GM21381 (cell line): ENCODE results near the gene ELL2.
A peak's percentile ranks its signal among the peaks of the same experiment; 100 is the strongest.
"Not testable (repeated sequence)": the region's sequence is repeated elsewhere in the genome, so short reads cannot be mapped to it uniquely, and the experiment has no call there.

Experiments
- ATAC-seq: cut with Tn5 transposase; IDR thresholded peaks from one replicate; pipeline ENCODE4 v1.9.1; 2021; ENCODE audit warnings: mild to moderate bottlenecking, moderate library complexity; ENCODE audit not compliant: unreplicated experiment

Gene ELL2

GRCh38 chr5:95862671-95863382 lies 98.8 kb downstream of the ELL2 start:
- ATAC-seq = no peak

DNA sequence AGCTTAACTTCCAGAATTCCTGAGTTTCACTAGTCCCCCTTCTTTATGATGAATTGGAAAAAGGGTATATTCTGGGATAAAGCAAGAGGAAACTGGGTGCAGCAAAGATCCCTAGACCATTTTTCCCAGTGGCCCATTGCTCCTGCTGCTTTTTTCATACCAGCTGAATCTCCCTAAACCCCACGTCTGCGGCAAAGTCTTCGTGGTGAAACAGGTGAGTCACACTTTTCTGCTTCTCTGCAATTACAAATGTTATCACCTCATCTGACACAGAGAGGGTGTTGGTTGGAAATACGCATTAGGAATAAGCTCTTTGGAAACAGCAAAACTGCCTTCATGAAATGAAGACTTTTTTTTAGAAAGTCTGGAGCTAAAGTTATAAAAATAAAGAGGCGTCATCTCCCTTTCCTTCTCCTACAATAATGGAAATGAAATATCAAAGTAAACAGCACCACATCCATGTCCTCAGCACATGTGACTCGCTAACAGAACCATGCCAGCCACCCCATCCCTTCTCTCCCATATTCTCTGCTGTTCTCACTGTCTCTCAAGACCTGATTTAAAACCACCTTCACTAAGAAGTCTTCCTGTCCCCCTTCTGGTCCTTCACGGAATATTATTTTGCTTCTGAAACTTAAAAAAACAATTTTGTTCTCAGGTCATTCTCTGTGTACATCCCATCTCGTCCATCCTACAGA lies 99.6 kb downstream of the ELL2 start:
- ATAC-seq = no peak

DNA sequence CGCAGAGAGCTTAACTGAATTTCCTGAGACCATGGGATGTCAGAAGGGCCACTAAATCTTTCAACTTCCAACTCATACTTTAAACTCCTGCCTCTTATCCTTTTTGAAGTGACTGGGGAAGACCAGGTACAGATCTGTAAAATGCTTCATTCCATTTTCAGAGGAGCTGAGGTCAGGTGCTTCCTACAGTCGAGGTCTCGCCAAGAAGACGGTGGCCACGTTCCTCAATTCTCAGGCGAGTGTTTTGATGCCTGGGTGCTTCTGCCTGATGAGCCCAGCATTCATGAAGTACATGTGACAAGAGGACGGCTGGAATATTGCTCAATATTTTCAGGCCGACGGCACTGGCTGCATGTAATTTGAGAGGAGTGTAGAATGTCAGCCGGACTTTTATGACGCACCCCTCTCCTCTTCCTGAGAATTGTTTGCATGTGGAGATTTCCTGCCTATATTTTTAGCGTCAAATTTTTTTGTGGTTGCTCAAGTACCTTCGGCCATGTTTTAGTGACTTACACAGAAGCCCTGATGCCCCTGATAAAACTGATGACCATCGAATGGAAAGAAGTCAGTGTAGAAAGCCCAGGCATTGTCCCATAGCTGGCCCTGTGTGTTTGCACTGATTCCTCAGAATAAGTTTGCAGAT lies 100.3 kb downstream of the ELL2 start:
- no peak for ATAC-seq

- no peak for ATAC-seq
Measured at GRCh38 chr5:95859661-95860060, 102.0 kb downstream of the ELL2 start.

- ATAC-seq = peak; percentile 88
Measured at GRCh38 chr5:95858661-95859595, 102.7 kb downstream of the ELL2 start.

GRCh38 chr5:95858023-95858461 lies 103.6 kb downstream of the ELL2 start:
- ATAC-seq = no peak

DNA sequence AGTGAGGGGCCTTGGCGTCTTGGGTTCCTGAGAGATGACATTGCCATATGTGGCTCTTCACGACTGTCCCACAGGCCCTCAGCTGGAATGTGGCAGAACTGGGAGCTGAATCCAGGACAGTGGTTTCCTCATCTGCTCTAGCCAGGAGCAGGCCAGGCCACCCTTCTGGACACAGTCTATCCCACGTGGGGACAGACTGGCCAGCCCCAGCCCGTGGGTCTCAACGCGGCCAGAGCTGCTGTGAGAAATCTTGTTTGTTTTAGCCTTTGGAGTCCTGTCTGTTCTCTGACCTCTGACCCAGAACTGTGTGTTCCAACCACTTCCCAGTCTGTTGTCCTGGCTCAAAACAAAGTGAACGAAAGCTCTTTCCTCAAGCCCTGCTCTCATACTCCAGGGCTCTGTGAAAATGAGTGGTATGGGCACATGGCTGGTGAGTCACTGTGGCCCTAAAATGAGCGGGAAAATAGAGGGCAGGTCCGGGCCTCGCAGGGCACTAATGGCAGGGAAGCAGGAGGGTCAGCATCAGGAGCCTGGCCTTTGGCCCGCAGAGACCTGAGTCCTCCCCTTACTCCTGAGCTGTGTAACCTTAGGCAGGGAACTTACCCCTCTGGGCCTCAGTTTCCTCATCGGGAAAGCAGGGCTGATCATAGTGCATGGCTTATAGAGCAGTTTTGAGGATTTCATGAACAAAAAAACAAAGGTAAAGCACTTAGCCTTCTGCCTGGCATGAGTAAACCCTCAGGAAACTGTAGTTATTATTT lies 104.3 kb downstream of the ELL2 start:
- no peak for ATAC-seq

GRCh38 chr5:95856501-95856981 lies 105.1 kb downstream of the ELL2 start:
- ATAC-seq = no peak

GRCh38 chr5:95853490-95853889 lies 108.2 kb downstream of the ELL2 start:
- ATAC-seq = no peak

DNA sequence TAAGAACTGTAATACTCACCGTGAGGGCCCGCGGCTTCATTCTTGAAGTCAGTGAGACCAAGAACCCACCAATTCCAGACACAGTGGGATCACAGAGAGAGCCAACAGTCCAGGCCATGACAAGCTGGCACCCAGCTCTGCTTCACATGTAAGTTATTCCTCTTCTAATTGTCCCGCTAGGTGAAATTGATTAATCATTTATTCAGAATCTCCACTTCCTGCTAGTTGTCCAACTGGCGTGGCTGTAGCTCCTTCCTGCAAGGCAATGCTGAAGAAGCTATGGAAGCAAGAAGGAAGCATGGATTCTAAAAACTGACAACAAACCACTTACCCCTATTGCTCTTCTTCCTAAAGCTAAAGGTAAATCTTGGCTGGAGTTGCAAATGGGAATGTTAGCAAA lies 109.1 kb downstream of the ELL2 start:
- ATAC-seq = no peak

- not testable (repeated sequence) for ATAC-seq
Measured at GRCh38 chr5:95851141-95851540, 110.5 kb downstream of the ELL2 start.

- ATAC-seq = no peak
Measured at GRCh38 chr5:95850391-95850894, 111.2 kb downstream of the ELL2 start.

GRCh38 chr5:95848701-95849100 lies 113.0 kb downstream of the ELL2 start:
- ATAC-seq = no peak

GRCh38 chr5:95847261-95847592 lies 114.4 kb downstream of the ELL2 start:
- no peak for ATAC-seq

GRCh38 chr5:95846554-95847260 lies 114.9 kb downstream of the ELL2 start:
- peak; percentile 63 for ATAC-seq

GRCh38 chr5:95845391-95845790 lies 116.3 kb downstream of the ELL2 start:
- ATAC-seq = no peak

GRCh38 chr5:95843733-95844223 lies 117.9 kb downstream of the ELL2 start:
- ATAC-seq = no peak

GRCh38 chr5:95842854-95843544 lies 118.7 kb downstream of the ELL2 start:
- ATAC-seq = peak; percentile 90
